Stimulated activated CD4-positive, alpha-beta T cell treated with anti-CD3 and anti-CD28 coated beads, Interleukin-1b, Interleukin-23, amount 100 ng/mL, for 24 hours (primary cell): ENCODE data around the gene MAP2K7.
A peak's percentile ranks its signal among the peaks of the same experiment; 100 is the strongest.

ENCODE experiments used
- DNase-seq, 4 experiments: peaks; one replicate each; pipeline ENCODE4 v3.0.0-alpha.2; 2020; ENCODE audit warnings: low read depth in 4 of 4, low spot score in 1 of 4

The MAP2K7 gene

DNA sequence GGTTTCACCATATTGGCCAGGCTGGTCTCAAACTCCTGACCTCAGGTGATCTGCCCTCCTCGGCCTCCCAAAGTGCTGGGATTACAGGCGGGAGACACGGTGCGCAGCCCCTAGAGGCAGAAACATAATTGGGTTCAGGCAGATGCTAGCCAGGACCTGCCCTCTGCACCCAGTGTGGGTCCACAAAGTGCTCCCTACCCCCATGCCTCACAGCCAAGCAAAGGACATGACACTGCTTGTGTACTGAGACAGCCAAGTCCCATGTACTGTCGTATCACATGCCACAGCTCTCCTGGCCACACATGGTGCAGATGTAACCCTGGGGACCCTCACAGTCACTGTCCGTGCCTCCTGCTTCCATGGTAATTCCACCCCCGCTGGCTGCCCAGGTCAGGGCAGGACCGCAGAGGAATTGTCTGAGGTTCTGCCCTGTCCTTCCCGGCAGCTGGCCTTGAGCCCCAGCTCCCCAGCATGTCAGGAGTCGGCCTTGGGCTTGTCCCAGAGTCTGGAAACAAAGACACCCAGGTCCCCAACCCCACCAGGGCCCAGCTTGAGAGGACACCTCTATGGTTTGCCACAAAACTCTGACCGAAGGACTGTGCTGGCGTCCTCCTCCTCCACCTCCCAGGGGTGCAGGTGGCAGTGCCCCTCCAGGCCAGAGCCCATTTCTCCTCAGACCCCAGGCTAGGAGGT is 37.1 kb upstream of the MAP2K7 start:
- DNase-seq, result no peak

DNA sequence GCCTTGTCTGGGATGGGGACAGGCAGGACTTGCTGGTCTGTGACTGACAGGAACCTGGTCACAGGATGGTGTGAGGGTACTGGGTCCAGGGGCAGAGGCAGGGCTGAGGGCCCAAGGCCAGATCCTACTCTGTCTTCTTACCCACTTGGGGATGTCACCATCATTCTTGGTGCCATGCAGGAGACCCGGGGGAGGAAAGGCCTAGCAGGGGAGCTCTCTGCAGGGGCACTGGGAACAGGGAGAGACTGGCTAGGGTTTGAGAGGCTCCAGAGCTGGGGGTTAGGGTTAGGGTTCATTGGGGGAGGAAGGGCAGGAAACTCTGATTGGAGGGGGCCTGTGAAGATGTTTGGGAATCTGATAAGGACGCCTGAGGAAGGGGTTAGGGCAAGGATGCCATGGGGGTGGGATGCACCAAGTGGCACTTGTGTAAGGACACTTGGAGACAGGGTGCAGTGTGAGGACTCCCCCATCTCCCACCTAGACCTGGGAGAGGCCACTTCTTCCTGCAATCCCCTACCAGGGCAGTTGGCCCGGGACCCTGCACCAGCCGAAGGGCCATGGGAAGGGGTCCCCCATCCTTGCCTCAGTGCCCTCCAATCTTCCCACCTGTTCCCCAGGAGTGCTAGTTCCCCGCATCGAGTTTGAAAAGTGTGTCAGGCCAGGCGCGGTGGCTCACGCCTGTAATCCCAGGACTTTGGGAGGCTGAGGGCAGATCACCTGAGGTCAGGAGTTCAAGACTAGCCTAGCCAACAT is 36.4 kb upstream of the MAP2K7 start:
- no peak for DNase-seq

DNA sequence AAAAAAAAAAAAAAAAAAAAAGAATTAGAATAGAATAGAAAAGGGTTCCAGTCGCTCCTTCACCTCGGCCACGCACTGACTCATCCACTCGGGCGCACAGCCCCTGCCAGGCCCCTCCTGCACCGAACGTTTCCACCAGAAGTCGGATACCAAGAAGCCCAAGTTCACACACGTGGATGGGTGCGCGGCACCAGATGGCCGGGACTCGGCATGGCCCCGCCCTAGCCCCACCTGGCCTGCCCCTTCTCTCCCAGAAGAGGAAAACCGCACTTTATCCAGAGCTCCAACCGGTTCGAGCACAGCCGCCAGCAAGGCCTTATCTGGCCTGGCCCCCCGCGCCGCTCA is 35.4 kb upstream of the MAP2K7 start:
- no peak for DNase-seq

DNA sequence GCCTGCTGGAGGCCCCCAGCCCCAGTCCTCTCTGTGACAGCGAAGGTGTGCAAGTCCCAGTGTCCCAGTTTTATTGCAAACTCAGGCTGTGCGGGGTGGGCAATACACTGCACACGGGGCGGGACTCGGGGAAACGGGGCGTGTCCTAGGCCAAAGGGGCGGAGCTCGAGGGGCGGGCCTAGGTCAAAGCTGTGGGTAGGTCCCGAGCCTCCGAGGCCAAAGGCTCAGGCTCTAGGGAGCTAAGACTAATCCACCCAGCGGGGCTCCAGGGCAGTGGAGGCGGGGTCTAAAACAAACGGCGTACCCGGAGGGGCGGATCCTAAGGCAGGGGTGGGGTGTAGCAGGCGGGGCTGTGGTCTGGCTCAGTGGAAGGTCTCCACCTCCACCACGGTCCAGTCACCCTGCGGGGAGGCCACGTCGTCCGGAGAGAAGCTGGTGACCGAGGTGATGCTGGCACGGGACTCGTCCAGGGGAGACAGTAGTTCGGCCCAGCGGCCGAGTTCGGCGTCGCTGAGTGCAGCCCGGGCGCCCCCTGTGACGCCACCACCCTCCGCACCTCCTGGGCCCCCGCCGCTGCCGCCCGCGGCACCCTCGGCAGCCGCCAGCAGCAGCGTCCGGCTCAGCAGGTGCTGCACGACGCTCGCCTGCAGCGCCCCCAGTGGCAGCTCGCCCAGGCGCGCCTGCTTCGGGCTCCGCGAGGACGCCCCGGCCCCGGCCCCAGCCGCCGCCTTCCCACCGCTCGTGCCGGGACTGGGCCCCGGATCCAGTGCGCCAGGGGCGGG is 34.8 kb upstream of the MAP2K7 start:
- DNase-seq, result peak; percentile 50 to 74 (median 58)

DNA sequence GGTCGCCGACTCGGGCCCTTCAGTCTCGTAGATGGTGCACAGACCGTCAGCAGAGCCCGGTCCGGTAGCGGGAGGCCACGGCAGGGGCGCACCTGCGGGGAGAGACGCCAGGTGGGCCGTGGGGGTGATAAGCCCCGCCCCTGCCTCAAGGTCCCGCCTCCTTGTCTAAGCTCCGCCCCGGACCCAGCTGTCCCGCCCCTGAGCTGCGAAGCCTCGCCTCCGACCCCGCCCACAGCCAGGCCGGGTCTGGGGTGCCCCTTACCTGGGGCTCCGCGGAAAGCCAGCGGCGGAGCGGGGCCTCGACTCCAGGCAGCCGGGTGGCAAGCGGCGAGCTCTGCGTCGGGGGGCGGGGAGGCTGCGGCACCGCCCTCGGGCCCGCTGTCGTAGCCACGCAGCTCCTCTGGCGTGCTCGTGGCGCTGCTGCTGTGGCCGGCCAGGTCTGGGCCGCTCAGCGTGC is 34.2 kb upstream of the MAP2K7 start:
- peak; percentile 51 to 74 (median 68) for DNase-seq

DNA sequence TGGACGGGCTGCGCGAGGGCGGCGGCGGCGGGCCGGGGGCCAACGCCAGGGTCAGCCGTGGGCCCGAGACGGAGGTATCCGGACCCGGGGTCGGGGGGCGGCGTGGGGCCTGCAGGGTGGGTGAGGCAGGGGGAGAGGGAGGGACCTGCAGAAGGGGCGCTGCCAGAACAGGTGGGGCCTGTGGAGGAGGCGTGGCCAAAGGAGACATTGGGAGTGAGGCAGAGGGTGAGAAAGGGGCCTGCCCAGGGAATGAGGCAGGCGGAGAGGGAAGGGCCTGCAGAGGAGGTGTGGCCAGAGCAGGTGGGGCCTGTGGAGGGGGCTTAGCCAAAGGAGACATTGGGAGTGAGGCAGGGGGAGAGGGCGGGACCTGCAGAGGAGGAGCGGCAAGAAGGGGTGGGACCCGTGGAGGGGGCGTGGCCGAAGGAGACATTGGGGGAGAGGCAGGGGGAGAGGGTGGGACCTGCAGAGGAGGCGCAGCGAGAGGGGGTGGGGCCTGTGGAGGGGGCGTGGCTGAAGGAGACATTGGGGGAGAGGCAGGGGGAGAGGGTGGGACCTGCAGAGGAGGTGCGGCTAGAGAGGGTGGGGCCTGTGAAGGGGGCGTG is 33.7 kb upstream of the MAP2K7 start:
- DNase-seq, result no peak

DNA sequence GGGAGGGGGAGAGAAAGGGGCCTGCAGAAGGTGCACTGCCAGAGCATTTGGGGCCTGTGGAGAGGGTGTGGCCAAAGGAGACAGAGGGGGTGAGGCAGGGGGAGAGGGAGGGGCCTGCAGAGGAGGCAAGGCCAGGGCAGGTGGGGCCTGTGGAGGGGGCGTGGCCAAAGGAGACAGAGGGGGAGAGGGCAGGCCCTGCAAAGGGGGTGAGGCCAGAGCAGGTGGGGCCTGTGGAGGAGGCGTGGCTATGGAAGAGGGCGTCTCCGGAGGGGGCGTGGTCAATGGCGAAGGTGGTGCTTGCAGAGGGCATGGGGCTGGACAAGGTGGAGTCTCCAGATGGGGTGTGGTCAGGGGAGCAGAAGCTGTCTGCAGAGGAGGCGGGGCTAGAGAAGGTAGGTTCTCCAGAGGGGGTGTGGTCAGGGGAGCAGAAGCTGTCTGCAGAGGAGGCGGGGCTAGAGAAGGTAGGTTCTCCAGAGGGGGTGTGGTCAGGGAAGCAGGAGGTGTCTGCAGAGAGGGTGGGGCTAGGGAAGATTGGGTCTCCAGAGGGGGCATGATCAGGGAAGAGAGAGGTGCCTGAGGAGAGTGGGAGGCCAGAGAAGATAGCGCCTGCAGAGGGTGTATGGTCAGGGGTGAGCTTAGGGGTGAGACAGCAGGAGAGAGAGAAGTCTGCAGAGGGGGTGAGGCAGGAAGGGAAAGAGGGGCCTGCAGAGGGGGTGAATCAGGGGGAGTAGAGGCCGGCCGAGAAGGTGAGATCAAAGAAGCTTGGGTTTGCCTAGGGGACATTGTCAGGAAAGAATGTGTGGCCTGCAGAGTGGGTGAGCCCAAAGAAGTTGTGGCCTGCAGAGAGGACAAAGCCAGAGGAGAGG is 32.9 kb upstream of the MAP2K7 start:
- DNase-seq, result peak in 1 of 4 experiments; percentile 46

GRCh38 chr19:7871437-7872305 is 32.0 kb upstream of the MAP2K7 start:
- peak; percentile 53 to 79 (median 64) for DNase-seq

DNA sequence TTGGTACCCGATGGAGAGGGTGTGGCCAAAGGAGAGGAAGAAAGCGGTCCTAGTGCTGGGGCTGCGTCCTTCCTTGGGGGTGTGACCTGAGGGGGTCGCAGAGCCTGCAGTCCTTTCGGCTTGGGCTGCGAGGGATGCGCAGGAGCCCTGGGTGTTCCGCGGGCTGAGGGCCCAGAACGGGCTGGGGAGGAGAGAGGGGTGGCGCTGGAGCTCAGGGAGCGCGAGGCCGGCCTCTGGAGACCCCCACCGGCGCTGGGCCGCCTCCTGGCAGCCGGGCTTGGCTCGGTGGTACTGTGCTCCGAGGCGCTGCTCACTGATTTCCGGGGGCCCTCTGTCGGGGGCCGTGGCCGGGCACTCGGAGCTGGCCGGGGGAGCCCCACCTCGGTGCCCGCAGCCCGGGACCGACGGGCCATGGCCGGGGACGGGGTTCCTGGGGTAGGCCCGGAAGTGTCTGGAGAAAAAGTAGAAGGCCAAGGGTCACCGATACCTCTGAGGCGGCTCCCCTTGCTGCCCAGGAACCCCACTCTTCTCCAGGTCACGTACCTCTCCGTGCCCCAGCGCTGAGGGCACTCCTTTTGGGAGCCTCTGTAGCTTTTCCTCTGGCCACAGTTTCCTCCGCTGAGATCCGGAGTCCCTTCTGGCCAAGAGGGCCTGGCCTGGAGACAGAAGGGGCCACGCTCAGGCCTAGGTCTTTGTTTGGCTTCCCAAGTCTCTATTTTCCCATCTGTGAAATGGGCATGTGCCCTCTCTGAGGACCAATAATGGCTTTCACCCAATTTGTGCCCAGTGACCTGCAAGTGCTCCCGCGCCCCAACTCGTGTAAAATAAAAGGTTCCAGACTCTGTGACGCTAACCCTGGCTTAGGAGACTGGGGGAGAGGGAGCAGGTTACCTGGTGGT is 31.1 kb upstream of the MAP2K7 start:
- DNase-seq, result no peak

- no peak for DNase-seq
Measured at GRCh38 chr19:7873304-7874075, 30.2 kb upstream of the MAP2K7 start.

GRCh38 chr19:7874076-7874896 is 29.4 kb upstream of the MAP2K7 start, which contains the start of gene PRR36:
TSS of gene PRR36 (minus strand) at chr19:7874390. CDS start at chr19:7873689, 701 bp downstream.
- no peak for DNase-seq

- DNase-seq, result no peak
Measured at GRCh38 chr19:7874897-7875273, 28.8 kb upstream of the MAP2K7 start.

DNA sequence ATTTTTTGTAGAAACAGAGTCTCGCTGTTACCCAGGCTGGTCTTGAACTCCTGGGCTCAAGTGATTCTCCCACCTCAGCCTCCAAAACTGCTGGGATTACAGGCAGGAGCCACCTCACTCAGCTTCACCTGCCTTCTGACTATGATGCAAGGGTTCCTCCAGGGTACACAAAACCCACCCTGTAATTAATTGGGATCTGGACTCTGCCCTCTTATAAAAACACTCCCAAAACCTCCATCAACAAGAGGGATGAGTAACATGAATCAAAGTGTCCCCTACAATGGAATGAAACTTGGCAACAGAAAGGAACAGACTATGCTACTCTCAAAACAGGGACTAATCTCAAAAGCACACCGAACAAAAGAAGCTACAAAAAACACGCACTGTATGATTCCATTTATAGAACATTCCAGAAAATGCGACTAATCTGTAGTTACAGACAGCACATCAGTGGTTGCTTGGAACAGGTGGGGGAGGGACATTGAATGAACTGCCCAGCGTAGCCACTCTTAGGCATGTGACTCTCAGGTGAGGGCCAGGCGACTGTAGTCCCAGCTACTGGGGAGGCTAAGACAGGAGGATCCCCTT is 26.3 kb upstream of the MAP2K7 start:
- DNase-seq, result no peak

GRCh38 chr19:7879111-7879807 is 24.4 kb upstream of the MAP2K7 start:
- DNase-seq, result no peak

- DNase-seq, result no peak
Measured at GRCh38 chr19:7879836-7880235, 23.8 kb upstream of the MAP2K7 start.

DNA sequence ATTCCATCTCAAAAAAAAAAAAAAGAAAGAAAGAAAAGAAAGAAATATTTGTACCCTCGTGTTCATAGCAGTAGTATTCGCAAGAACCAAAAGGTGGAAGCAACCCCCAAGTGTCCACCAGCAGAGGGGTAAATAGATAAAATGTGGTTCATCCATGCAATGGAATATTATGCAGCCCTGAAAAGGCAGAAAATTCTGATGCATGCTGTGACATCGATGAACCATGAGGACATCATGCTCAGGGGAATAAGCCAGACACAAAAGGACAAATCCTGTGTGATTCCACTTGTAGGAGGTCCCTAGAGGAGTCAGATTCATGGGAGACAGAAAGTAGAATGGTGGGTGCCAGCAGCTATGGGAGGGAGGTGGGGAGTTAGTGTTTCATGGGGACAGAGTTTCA is 21.8 kb upstream of the MAP2K7 start:
- no peak for DNase-seq
